Melanocyte of skin (primary cell): Measurements from ENCODE around the gene OR5T1. TPM values are rescaled to one million over a fixed set of nuclear protein-coding genes. Genes with fewer than 3 reads are reported as not detected.

Experiments
- total RNA-seq, 2 donors: library from RNA; depleted of rRNA; stranded (reverse); fragments of >200 nt; gene quantifications; 2 replicates each; pipeline ENCODE4 v1.2.3, GENCODE V29; 2012

OR5T1 gene
- not detected for total RNA-seq

GRCh38 chr11:56273854-56274253, at the start of gene OR5T1:
Gene OR5T1 (plus strand): TSS chr11:56274154. CDS start chr11:56275639, 1,485 bp downstream.

GRCh38 chr11:56234155-56234554, 39.8 kb upstream of the OR5T1 start, which contains the start of gene OR5T2:
Gene OR5T2 (minus strand): TSS chr11:56234255. CDS start chr11:56233062, 1,193 bp downstream.

GRCh38 chr11:56251954-56252353, 22.0 kb upstream of the OR5T1 start, which contains the start of gene OR5T3:
Gene OR5T3 (plus strand): TSS chr11:56252254. CDS start chr11:56252254, 0 bp downstream.

GRCh38 chr11:56292154-56292553, 18.2 kb downstream of the OR5T1 start, which contains the start of gene OR8H1:
Gene OR8H1 (minus strand): TSS chr11:56292254. CDS start chr11:56291062, 1,192 bp downstream.

GRCh38 chr11:56314844-56315243, 40.9 kb downstream of the OR5T1 start, which contains the start of gene OR8K3:
Gene OR8K3 (plus strand): TSS chr11:56315144. CDS start chr11:56318307, 3,163 bp downstream.

Other genes with a start within 250 kb of the OR5T1 start
- not detected for gene OR5AS1, start 246.5 kb upstream of the OR5T1 start, total RNA-seq
- gene OR8I2, start 180.8 kb upstream of the OR5T1 start, total RNA-seq, result not detected
- gene OR8H2, start 170.5 kb upstream of the OR5T1 start, total RNA-seq, result not detected
- gene OR8H3, start 151.8 kb upstream of the OR5T1 start, total RNA-seq, result not detected
- gene OR8J3, start 134.0 kb upstream of the OR5T1 start, total RNA-seq, result not detected
- not detected for gene OR8K5, start 113.8 kb upstream of the OR5T1 start, total RNA-seq
- gene OR5J2, start 97.5 kb upstream of the OR5T1 start, total RNA-seq, result not detected
- not detected for gene OR5T2, start 39.9 kb upstream of the OR5T1 start, total RNA-seq
- not detected for gene OR5T3, start 21.9 kb upstream of the OR5T1 start, total RNA-seq
- gene OR8H1, start 18.1 kb downstream of the OR5T1 start, total RNA-seq, result not detected
- gene OR8K3, start 41.0 kb downstream of the OR5T1 start, total RNA-seq, result under 1 TPM in 1 of 2 donors, not detected in 1; 0.33 TPM
- gene OR8K1, start 71.9 kb downstream of the OR5T1 start, total RNA-seq, result not detected
- not detected for gene OR8J1, start 80.1 kb downstream of the OR5T1 start, total RNA-seq
- not detected for gene OR8U1, start 101.5 kb downstream of the OR5T1 start, total RNA-seq
- not detected for gene OR5AL1, start 138.5 kb downstream of the OR5T1 start, total RNA-seq
- not detected for gene OR5M3, start 199.2 kb downstream of the OR5T1 start, total RNA-seq
- gene OR5M8, start 217.2 kb downstream of the OR5T1 start, total RNA-seq, result not detected